NCI-H460 (cell line): ENCODE measurements around the gene SLC35F3. TPM values are rescaled to one million over a fixed set of nuclear protein-coding genes. Genes with fewer than 3 reads are reported as not detected.
"Not testable (repeated sequence)": the region's sequence is repeated elsewhere in the genome, so short reads cannot be mapped to it uniquely, and the experiment has no call there.

Experiments
- DNase-seq: peaks from one replicate; pipeline ENCODE4 v3.0.0-alpha.2; 2016; ENCODE audit warnings: low read depth; ENCODE audit errors: extremely low read depth
- total RNA-seq: library from RNA; depleted of rRNA; stranded (reverse); fragments of >200 nt; shearing (Covaris generic); gene quantifications from 2 replicates; pipeline ENCODE4 v1.2.3, GENCODE V29; 2014

SLC35F3 gene
- total RNA-seq, 1 experiment from 2014 or later = 3.5 TPM

DNA sequence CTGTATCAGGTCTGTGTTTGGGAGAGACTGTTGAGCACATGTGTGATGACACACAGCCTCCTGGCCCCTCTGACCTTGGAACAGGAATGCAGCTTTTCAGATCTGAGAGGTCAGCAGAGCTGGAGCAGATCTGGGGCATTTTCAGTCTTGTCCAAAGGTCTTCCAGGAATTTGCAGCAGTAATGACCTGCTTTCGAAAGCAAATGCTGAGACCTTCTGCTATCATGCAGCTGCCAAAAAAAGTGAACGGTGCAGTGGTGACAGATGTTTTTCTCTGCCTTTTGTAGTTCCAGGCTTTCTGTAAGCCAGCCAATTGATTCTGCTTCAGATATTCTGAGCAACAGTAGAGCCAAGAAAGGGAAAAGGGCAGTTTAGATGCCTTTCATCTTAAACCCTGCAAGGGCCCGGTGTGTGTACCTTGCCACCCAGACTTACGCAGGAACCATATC, 331.0 kb downstream of the SLC35F3 start:
- DNase-seq = no peak

DNA sequence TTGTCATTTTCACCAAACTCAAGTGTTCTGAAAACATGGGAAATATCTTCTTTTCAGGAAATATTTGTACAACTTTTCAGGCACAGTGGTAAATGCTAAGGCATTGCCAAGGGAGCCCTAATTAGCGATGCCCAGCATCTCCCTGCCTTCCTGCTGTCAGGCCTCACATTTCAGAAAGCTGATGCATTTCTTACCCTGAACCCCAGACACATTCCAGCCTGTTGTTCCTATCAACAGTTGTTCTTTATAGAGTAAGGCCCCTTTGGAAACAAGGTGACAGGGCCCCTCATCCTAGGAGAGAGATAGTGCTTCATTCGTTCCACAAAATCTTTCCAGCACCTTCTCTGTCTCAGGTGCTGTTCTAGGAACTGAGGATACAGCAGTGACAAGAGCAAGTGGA, 332.9 kb downstream of the SLC35F3 start:
- DNase-seq = no peak

DNA sequence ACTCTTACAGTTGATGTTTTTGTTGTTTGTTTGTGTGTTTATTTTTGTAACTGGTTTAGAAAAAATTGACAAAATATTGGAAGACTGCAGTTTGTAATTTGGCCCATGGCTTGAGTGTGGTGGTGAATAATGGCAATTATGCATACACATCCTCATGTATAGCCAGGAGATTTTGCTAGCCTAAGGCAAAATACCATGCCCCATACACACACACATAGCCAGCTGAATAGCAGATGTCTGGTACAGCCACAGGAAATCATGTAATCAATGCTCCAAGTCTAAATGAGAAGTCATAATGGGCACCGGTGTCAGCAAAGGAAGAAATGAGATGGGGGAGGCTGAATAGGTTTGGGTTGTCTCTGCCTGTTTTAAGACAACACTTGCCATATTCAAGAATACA, 333.6 kb downstream of the SLC35F3 start:
- no peak for DNase-seq

DNA sequence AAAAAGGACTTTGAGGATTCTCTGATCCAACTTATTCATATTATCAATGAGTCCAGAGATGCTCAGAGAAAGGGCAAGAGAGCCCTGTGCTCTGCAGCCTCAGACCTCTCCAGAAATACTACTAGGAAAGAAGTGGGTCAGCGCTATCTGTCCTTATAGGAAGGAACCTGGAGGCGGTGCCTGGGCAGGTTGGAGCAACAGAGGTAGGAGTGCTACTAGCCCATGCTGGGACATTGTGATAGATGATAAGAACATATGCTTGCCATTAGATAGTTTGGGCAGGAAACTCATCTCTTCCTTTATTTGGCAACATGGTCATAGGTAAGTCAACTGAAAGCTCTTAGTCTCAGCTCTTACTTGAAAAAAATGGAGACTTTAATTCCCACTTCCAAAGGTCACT, 335.0 kb downstream of the SLC35F3 start:
- DNase-seq = no peak

DNA sequence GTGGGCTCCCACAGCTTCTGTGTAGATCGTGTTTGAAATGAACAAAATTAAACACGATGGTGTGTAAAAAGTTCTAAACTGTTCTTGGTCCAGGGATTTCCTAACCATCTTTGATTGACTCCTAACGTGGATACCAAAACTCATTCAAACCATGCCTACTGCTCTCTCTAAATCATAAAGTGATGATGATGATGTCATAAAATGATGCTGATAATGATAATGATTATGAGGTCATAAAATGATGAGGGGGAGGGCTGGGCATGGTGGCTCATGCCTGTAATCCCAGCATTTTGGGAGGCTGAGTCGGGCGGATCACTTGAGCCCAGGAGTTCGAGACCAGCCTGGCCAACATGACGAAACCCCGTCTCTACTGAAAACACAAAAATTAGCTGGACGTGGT, 335.5 kb downstream of the SLC35F3 start:
- no peak for DNase-seq

DNA sequence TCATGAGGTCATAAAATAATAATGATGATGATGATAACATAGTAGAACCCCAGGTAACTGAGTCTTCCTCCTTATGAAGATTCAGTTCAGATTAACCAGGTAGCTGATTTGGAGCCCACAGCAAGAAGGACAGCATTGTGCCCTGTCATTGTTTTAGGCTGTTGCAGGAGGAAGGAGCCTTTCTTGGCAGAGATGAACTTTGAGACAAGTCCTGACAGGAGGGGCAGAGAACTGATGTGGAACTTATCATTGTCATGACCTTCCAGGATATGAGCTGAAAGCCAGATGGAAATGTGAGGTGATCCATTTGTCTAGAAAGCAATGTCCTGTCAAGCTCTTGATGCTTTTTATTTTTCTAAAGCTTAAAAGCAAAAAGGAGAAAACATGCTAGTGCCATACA, 336.2 kb downstream of the SLC35F3 start:
- no peak for DNase-seq

DNA sequence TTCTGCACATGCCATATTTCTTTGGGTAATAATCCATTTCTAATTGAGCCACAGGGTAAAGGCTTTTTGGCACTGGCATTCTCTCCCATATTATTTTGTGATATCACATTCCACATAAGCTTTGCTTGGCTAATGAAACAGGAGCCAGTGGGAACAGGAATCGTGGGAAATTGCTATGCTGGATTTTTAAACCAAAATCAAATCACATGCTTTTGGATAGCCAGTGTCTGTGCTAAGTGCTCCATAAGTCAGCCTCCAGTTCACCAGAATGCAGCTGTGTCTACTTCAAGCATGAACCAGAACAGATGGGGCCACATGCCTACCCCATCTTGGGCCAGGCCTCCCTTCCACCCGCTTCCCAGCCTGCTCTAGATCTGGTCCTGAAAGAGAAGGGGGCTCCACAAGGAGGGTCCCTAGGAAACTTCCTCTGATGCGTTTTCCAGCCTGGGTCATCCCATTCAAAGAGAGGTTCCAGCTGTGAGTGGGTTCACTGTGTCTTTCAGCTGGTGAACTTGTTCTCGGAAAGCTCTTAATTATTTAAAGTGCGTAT, 337.5 kb downstream of the SLC35F3 start:
- no peak for DNase-seq

DNA sequence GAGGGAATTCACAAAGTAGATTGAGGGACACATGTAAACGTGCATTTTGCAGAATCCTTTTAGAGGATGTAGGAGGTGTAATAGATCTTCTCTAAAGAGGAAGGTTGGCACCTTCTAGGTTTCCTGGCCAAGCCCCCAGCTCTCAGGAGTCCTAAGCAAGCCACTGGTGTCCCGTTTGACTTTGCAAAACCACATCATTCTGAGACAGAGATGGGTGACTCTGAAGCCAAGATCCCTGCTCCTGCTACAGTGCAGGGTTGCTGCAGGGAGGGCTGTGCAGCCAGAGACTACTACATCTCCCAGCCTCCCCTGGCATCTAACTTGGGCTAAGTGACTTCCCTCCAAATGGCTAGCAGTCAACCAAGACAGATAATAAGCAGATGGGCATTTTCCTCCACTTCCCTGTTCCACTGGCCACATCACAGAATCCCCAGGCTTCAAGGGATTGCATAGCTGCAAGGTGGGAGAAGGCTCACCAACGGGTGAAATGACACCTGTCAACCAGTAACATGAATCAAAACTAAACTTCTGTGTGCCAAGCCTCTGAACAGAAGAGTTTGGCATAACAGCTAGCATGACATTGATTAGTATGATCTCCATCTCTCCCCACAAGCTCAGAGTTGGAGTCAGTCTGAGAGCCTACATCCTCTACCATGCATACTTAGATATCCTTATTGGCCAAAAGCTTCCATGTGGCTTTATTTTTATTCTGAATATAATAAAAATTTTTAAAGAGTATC, 339.2 kb downstream of the SLC35F3 start:
- no peak for DNase-seq

DNA sequence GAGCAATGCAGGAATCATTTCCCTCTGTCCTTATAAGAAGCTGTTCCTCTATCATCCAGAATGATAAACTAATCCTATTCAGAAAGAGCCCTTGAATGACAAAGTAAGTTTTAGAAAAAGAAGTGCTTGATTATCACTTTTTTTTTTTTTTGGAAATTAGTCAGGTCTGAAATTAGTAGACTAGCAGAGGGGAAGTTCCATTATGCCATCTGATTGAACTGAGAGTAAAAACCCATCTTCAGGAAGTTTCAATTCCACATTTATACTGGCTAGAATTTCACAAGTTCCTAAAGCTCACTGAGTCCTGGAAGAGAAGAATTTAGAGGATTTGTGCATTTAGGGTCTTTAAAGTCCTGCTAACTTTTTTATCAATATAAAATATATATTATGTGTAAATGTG, 340.0 kb downstream of the SLC35F3 start:
- no peak for DNase-seq

DNA sequence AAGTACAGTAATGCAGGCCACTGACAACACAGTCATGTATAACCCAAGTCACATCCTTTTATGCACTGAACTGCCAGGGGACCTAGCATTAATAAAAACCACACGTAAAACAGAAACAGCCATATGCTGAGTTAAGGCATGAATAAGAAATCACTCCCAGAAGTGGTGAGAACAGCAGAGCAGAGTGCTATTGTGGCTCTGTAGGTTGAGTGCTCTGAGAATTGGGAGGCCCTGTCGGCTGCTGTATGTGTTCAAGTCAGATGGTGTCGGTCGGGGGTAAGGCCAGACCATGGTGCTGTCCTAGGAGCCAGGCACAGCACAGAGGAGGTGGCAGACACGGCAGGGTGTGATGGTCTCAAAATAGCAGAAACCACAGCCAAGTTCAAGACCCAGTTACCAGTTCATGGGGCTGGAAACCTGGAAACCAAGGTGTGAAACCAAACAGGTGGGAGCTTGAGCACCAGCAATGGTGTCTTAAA, 342.2 kb downstream of the SLC35F3 start:
- DNase-seq = no peak

DNA sequence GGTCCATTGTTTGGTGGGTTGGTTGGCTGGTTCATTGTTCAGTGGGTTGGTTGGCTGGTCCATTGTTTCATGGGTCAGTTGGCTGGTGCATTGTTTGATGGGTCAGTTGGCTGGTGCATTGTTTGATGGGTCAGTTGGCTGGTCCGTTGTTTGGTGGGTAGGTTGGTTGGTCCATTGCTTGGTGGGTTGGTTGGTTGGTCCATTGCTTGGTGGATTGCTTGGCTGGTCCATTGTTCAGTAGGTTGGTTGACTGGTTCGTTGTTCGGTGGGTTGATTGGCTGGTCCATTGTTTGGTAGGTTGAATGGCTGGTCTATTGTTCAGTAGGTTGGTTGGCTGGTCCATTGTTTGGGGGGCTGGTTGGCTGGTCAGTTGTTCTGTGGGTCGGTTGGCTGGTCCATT, 343.3 kb downstream of the SLC35F3 start:
- DNase-seq = not testable (repeated sequence)

DNA sequence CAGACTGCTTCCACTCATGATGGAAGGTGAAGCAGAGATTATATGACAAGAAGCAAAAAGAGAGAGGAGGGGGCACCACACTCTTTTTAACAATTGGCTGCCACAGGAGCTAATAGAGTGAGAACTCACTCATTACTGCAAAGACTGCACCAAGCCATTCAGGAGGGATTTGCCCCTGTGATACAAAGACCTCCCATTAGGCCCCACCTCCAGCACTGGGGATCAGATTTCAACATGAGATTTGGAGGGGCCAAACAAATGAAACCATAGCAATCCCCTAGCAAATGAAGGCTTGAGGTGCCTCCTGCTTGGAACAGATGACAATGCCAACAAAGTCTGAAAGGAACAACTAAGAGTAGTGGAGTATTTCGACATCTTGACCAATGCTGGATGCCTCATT, 346.3 kb downstream of the SLC35F3 start:
- no peak for DNase-seq

DNA sequence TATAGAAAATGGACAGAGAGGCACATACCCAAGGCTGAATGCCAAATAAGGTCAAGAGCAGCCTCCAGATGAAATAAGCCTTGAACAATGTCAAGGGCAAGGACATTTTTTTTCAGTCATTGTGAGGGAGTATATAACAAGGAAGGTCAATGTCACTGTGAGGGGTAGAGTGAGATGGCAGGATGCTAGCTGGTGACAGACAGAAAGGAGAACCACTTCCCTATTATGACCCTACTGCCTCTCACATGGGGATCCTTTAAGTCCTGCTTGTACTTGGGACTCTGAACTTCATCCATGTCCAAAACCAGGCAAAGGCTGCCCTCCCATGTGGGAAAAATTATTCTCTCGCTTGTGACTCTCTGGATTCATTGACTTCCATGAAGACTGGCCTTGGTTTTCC, 349.3 kb downstream of the SLC35F3 start:
- DNase-seq = no peak

DNA sequence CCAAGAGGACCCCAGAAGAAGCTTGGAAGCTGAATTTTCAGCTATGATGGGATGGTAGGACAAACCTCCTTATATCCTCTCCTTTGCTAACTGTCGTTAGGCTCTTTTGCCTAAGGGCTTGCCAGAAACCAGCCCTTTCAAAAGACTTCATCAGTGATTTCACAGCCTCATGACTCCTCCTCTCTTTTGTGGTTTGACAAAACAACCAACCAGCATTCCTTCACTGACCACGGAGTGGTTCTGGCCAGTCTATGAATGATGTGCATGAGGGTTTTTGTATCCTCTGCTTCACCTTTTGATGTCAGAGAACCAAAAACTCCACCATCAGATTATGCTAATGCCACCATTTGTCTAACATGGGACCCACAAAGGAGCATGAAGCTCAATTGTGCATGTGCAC, 351.9 kb downstream of the SLC35F3 start:
- DNase-seq = no peak

DNA sequence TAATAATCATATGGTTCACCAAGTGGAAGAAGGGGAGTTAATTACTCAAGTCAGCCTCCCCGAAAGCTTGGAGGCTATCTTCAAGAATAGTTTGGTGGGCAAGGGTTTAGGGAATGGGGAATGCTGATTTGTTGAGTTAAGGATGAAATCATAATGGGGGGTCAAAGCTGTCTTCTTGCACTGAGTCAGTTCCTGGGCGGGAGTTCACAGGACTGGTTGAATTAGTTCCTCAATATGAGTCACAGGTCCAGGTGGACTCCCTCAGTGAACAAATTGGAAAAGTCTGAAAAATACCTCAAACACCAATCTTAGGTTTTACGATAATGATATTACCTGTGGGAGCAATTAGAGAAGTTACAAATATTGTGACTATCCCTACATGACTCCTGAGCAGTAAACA, 353.6 kb downstream of the SLC35F3 start:
- DNase-seq = no peak

DNA sequence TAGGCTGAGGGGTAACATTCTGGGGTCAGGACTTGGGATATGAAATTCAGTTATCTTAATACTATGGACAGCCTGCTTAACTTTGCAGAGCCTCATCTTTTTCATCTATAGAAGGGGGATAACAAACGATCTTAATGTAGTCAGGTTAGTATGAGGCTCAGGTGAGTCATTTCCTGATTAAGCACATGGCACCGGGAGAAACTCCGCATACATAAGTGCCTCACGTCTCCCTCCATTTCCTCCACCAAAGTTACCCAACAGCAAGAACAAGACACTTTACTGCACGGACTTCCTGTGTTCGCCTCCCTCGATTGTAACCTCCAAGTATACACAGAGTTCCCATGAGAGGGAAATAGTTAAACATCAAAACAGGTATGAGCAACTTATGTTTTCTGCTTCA, 356.1 kb downstream of the SLC35F3 start:
- DNase-seq = no peak

DNA sequence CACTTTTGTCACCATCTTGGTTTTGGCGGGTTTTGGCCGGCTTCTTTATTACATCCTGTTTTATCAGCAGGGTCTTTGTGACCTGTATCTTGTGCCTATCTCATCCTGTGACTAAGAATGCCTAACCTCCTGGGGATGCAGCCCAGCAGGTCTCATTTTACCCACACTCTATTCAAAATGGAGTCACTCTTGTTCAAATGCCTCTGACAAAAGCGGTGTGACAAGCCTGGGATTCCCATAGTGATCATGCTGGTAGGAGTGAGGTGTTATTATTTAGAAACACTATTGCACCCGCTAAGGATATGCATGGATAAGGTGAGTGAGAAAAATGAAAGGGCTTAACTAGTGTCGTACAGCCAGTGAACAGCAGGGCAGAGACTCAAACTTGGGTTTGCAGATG, 357.1 kb downstream of the SLC35F3 start:
- DNase-seq = no peak

DNA sequence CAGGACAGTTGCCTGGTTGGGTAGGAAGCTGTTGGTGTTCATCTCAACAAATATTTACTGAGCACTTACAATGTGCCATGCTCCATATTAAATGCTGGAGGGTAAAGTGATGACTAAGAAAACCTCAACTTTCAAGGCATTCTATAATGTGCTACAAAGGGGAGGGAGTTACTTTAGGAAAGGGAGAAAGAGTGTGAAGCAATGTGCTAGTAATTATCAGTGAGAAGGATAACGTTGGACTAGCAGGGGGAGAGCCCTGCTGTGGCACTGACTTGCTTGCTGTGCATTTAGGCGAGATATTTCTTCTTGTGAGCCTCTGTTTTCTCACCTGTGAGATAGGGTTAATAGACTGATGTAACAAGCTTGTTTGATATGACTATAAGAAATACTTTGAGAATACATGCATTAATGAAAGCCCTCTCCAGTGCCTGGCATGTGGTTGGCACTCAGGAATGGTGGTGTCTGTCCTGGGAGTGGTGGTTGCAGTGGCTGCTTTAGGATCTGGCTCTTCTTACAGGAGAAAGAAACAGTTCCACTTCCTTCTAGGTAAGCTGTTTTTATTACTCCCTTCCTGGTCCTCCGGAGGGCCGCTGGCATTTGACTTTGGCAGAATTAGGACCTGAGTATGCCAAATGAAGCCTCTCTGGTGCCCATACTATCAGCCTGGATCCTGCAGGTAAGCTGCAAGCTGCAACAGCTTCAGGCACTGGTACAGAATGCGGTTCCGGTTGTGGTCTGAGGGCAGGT, 357.7 kb downstream of the SLC35F3 start:
- DNase-seq = no peak

DNA sequence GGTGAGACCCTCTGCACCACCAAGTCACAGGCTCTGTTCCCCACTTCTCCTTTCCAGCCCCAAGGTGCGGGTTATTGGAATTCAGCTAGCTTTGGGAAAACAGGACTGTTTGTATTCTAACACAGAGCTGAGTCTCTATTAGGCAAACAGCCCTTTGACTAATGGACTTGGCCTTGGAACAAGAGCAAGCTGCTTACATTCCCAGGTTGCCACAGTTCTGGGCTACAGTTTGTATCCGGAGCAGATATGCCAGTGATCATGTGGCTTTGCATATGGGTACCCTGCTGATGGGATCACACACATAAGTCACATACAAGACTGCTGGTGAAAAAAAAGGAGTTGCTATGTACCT, 358.3 kb downstream of the SLC35F3 start:
- DNase-seq = no peak

DNA sequence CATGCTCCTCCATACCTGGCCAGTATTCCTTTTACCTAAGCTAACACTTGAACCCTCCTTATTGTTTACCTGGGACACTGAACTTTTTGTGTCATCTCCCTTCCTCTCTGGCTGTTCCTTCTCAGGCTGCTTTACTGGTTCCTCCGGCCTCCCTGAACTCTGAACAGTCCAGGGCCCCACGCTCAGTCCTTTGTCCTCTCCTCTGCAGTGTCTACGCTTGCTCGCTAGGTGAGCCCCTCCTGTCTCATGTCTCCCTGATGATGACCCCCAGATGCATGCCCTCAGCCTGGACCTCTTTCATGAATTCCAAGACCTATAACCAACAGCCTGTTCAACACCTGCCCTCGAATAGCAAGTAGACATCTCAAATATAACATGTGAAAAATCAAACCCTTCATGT, 360.4 kb downstream of the SLC35F3 start:
- no peak for DNase-seq

DNA sequence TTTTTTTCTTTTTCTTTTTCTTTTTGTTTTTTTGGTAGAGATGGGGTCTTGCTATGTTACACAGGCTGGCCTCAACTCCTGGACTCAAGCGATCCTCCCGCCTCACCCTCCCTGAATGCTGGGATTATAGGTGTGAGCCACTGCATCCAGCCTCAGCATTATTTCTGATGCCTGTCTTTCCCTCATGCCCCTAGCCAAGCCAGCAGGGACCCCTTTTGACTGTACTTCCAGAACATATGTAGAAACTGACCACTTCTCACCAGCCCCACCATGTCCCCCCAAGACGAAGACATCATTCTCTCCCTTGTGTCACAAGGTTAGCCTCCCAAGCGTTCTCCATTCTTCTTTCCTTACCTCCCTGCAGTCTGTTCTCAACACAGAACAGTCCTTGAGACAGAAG, 360.8 kb downstream of the SLC35F3 start:
- no peak for DNase-seq

DNA sequence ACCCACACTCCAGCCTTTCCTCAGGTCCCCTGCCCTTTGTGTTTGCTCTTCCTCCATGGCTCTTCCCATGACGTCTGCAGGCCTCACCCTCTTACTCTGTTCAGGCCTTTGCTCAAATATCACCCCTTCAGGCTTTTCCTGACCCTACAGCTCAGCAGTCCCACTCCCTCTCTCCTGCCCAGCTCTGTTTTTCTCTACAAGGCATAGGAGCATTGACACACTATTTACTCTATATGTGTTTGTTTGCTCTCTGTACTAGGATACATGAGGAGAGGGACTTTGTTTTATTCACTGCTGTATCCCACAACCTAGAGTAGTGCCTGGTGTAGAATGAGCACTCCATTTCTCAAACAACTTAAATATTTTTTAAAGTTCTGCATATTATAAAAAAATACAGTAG, 361.4 kb downstream of the SLC35F3 start:
- DNase-seq = no peak
